H1 (cell line): ENCODE measurements around the gene C14orf132.

ENCODE experiments used
- CHD2 ChIP-seq: IDR thresholded peaks from 2 replicates; pipeline ENCODE4 v1.6.1; 2012; ENCODE audit warnings: low read length, improper control_type of control experiment
- CTCF ChIP-seq, 3 experiments: IDR thresholded peaks; 1 replicate in 2 of 3; 2 replicates in 1 of 3; pipeline versions ENCODE4 v1.5.1 to v1.6.1; 2011; ENCODE audit warnings: low read length in 3 of 3, mild to moderate bottlenecking in 3 of 3, inconsistent platforms in 2 of 3, low read depth in 1 of 3, moderate library complexity in 1 of 3; ENCODE audit not compliant: insufficient read depth in 1 of 3; ENCODE audit errors: control extremely low read depth in 1 of 3
- EP300 ChIP-seq, 2 experiments: IDR thresholded peaks; 1 replicate in 1 of 2; 2 replicates in 1 of 2; pipeline ENCODE4 v1.6.1; 2011 to 2012; ENCODE audit warnings: low read depth in 2 of 2, low read length in 2 of 2, mild to moderate bottlenecking in 2 of 2, borderline replicate concordance in 1 of 2, inconsistent platforms in 1 of 2, moderate library complexity in 1 of 2
- EZH2 ChIP-seq: fragments of 200-600 bp; sonication (generic); IDR thresholded peaks from 2 replicates; pipeline ENCODE4 v1.7.1; 2012; ENCODE audit warnings: low read depth, mild to moderate bottlenecking, moderate library complexity, low read length, inconsistent platforms; ENCODE audit not compliant: severe bottlenecking
- GABPA ChIP-seq: IDR thresholded peaks from 2 replicates; pipeline ENCODE4 v1.6.1; 2011; ENCODE audit warnings: mild to moderate bottlenecking, low read length, moderate library complexity, borderline replicate concordance; ENCODE audit not compliant: insufficient read depth
- JUN ChIP-seq: IDR thresholded peaks from 2 replicates; pipeline ENCODE4 v1.6.1; 2011; ENCODE audit warnings: low read depth, mild to moderate bottlenecking, improper control_type of control experiment, low read length
- KDM1A ChIP-seq: fragments of 200-600, 300-600 bp; sonication (generic); IDR thresholded peaks from 2 replicates; pipeline ENCODE4 v1.7.1; 2016; ENCODE audit warnings: mild to moderate bottlenecking, low read length, borderline replicate concordance
- NANOG ChIP-seq: IDR thresholded peaks from 2 replicates; pipeline ENCODE4 v1.6.1; 2011; ENCODE audit warnings: low read length, low read depth, mild to moderate bottlenecking, inconsistent platforms; ENCODE audit not compliant: insufficient read depth, poor library complexity, severe bottlenecking
- POLR2A ChIP-seq, 2 experiments: IDR thresholded peaks; 1 replicate in 1 of 2; 2 replicates in 1 of 2; pipeline ENCODE4 v1.6.1; 2011; ENCODE audit warnings: low read depth in 2 of 2, low read length in 2 of 2, mild to moderate bottlenecking in 2 of 2; ENCODE audit errors: control extremely low read depth in 1 of 2
- RNF2 ChIP-seq: fragments of 200-900, 300-1000 bp; sonication (generic); IDR thresholded peaks from 2 replicates; pipeline ENCODE4 v1.7.1; 2016; ENCODE audit warnings: borderline replicate concordance, low read depth, mild to moderate bottlenecking, antibody characterized with exemption, low read length; ENCODE audit not compliant: poor library complexity, severe bottlenecking; ENCODE audit errors: missing control alignments
- USF2 ChIP-seq: IDR thresholded peaks from 2 replicates; pipeline ENCODE4 v1.6.1; 2011; ENCODE audit warnings: low read length, improper control_type of control experiment

GRCh38 chr14:96125536-96125935 is 86.4 kb downstream of the C14orf132 start:
- TF ChIP-seq EP300 (IDR thresholded peaks at IDR 0.05; ENCODE audit: borderline replicate concordance in 1 of 2, low read depth in 2 of 2, low read length in 2 of 2), result no peak
- no peak for TF ChIP-seq POLR2A (IDR thresholded peaks at IDR 0.05; ENCODE audit: control extremely low read depth in 1 of 2, low read depth in 2 of 2, low read length in 2 of 2)
- TF ChIP-seq USF2, result no peak
- TF ChIP-seq EZH2, result no peak
- no peak for TF ChIP-seq CTCF (IDR thresholded peaks at IDR 0.05; ENCODE audit: control extremely low read depth in 1 of 3, insufficient read depth in 1 of 3, low read depth in 1 of 3, low read length in 3 of 3)
- TF ChIP-seq NANOG, result no peak
- no peak for TF ChIP-seq RNF2
- no peak for TF ChIP-seq GABPA
- no peak for TF ChIP-seq CHD2
- TF ChIP-seq KDM1A, result no peak
- no peak for TF ChIP-seq JUN
